BE2C (cell line): ENCODE results near the gene ADGRD1.
"Not testable (repeated sequence)": the region's sequence is repeated elsewhere in the genome, so short reads cannot be mapped to it uniquely, and the experiment has no call there.

Experiments used
- DNase-seq: peaks from one replicate; pipeline ENCODE4 v3.0.0-alpha.2; 2020
- H3K27me3 ChIP-seq: fragments of 250-450 bp; sonication (Bioruptor Pico); 2 replicates; pipeline ENCODE4 v1.5.1; 2020; ENCODE audit warnings: mild to moderate bottlenecking
- H3K36me3 ChIP-seq: fragments of 250-450 bp; sonication (Bioruptor Pico); 2 replicates; pipeline ENCODE4 v1.5.1; 2020; ENCODE audit warnings: mild to moderate bottlenecking
- H3K4me1 ChIP-seq: fragments of 250-450 bp; sonication (Bioruptor Pico); 2 replicates; pipeline ENCODE4 v1.5.1; 2020
- H3K4me3 ChIP-seq: 2 replicates; pipeline ENCODE4 v1.5.1; 2011; ENCODE audit warnings: low read depth, low read length
- H3K9me3 ChIP-seq: fragments of 250-450 bp; sonication (Bioruptor Pico); 2 replicates; pipeline ENCODE4 v1.5.1; 2020
- CTCF ChIP-seq: IDR thresholded peaks from 2 replicates; pipeline ENCODE4 v1.5.1; 2012; ENCODE audit warnings: mild to moderate bottlenecking, low read depth, low read length

Gene ADGRD1

DNA sequence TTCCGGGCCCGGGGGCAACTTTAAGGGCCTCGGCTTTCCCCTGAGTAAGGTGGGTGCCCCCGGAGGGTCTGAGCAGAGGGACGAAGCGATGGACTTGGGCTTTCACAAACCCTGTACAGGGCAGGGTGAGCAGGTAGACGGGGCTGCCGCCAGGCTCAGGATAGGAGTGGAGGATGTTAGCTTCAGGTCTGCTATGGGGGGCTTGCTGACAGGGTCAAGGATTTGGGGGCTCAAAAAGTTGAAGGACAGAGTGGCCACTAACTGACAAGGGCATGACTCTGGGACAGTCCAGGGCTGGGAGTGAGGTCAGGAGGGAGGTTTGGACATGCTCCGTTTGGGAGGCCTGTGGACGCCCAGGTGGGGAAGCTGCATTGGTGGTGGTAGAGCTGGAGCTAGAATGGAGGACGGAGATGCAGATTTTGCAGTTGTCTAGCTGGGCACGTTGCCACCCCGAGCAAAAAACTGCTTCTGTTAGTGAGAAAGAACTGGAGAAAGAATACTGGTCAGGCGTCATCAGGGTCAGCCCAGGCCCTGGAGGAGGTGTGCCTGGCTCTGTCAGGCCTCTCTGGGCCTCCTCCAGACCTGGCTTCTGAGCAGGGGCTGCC, 113.3 kb downstream of the ADGRD1 start:
- Histone ChIP-seq H3K9me3 (no peaks in the 10 kb centered on the region), H3K4me1 (no peaks in the 10 kb centered on the region), H3K27me3 (peaks cover 8% of the 10 kb centered on the region), H3K36me3 (no peaks in the 10 kb centered on the region), H3K4me3 (no peak overlapping the region)
- DNase-seq: no peak
- no peak for TF ChIP-seq CTCF

DNA sequence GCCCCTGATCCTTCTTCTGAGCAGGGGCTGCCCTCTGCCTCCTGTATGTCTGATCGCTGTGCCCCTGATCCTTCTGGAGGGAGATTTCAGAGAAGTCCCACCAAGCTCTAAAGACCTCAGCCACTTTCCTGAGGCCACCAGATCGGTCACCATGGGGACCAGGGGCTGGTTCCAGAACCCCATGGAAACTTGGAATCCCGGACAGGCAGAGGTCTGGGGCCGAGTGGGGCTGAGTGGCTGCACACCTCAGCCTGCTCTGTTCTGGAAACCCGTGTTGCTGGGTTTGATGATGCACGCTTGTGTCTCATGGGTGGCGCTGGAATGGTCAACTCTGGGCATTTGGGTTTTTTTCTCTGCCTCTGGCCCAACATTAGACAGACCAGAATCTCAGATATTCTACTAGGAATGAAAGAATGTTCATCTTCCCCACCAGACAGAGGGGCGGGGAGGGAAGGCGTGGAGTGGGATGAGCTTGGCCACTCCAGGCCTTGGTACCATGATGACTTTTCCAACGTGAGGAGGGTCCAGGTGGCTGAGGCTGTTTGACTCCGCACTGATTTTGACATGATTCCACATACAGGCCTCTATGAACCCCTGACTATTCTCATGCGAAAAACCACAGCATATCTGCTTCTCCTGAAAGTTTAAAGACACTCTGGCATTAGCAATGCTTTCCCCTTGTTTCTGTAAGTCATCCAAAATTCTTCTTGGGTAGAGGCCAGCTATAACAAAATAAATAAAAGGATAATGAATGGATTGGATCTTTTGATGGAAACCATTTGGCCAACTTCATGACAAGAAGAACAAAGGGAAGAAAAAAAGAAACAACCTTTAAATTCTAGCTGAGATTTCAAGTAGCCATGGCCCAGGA, 114.5 kb downstream of the ADGRD1 start:
- no peak for DNase-seq
- Histone ChIP-seq H3K27me3 (peaks cover 8% of the 10 kb centered on the region; the same call in 1 of the 2 replicates), H3K4me3 (no peak overlapping the region), H3K4me1 (no peaks in the 10 kb centered on the region), H3K36me3 (no peaks in the 10 kb centered on the region), H3K9me3 (no peaks in the 10 kb centered on the region)
- no peak for TF ChIP-seq CTCF

DNA sequence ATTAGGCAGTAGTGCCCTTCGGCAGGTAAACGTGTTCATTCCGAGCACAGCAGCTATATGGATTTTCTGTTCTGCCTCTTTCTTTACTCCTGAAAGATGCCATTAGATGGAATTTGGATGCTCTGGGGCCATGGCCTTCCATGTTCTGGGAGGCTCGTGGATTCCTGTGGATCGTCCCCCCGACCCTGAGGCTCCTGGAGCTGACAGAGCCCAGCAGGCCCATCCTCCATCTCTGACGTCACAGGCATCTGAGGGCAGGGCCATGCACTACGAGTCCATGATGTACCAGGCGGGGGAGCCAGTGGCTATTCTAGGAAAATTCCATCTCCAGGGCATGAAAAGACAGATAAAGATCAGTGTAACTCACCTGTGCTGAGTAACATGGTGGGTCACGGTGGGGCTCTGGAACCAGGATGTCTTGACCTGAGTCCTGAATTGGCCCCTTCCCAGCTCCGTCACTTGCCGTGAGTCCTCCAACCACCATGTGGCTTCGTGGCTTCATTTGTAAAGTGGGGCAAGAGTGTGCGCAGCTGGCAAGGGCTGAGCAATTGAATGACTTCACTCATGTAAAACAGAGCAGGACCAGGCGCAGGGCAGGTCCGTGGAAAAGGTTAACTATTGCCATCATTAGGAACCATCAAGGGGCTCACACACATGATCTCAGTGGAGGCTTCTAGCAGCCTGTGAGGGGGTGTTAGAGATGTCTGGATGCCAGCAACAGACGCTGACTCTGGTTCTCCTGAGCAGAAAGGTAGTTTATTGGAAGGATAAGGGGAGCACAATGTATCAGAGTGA, 115.4 kb downstream of the ADGRD1 start:
- not testable (repeated sequence) for H3K9me3 ChIP-seq, H3K4me3 ChIP-seq, H3K27me3 ChIP-seq, DNase-seq, H3K36me3 ChIP-seq, H3K4me1 ChIP-seq

DNA sequence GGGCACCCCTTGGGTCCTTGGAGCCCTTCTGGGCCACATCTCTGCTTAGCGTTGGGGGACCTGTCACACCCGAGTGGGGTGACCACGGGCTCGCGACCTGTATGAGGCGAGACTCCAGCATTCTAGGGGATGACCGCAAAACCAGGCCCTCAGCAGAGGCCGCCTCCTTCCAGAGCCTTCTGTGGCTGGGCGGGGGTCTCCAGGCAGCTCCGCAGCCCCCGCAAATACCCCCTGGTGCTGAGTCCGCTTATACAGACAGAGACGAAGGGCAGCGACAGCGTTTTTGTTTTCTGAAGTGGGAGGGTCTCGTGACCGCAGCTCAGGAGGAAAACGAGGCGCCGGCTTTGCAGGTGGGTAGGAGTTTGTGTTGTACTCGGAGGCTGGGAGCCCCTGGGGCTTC, 116.4 kb downstream of the ADGRD1 start:
- not testable (repeated sequence) for H3K9me3 ChIP-seq, H3K27me3 ChIP-seq, H3K36me3 ChIP-seq, H3K4me1 ChIP-seq, H3K4me3 ChIP-seq, DNase-seq

- H3K27me3 ChIP-seq: not testable (repeated sequence)
Observed at GRCh38 chr12:131070668-131071067, 117.0 kb downstream of the ADGRD1 start.

GRCh38 chr12:131071234-131071820, 117.6 kb downstream of the ADGRD1 start:
- not testable (repeated sequence) for H3K4me3 ChIP-seq, H3K36me3 ChIP-seq, H3K9me3 ChIP-seq, H3K4me1 ChIP-seq, H3K27me3 ChIP-seq, DNase-seq

More at GRCh38 chr12:131070668-131071067, 117.0 kb downstream of the ADGRD1 start:
- H3K9me3 ChIP-seq, H3K4me3 ChIP-seq, DNase-seq, H3K36me3 ChIP-seq, H3K4me1 ChIP-seq: not testable (repeated sequence)

DNA sequence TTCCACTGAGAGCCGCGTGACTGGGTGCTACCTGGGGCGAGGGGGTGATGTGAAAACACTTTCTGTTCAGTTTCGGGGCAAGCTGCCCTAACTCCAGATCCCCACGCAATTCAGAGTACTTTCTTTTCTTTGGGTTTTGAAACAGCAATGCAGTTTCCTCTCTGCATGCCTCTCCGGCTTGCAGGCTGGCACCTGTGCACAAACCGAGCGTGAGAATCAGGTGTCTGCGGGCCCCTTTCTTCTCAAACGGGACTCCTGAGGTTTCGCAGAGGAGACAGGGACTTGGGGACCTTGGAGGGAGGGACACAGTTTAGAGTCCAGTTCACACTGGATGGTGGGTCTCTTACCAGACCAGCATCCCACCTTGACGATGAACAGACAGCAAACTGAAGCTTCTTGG, 118.2 kb downstream of the ADGRD1 start:
- not testable (repeated sequence) for DNase-seq, H3K9me3 ChIP-seq, H3K27me3 ChIP-seq, H3K4me1 ChIP-seq, H3K36me3 ChIP-seq, H3K4me3 ChIP-seq

DNA sequence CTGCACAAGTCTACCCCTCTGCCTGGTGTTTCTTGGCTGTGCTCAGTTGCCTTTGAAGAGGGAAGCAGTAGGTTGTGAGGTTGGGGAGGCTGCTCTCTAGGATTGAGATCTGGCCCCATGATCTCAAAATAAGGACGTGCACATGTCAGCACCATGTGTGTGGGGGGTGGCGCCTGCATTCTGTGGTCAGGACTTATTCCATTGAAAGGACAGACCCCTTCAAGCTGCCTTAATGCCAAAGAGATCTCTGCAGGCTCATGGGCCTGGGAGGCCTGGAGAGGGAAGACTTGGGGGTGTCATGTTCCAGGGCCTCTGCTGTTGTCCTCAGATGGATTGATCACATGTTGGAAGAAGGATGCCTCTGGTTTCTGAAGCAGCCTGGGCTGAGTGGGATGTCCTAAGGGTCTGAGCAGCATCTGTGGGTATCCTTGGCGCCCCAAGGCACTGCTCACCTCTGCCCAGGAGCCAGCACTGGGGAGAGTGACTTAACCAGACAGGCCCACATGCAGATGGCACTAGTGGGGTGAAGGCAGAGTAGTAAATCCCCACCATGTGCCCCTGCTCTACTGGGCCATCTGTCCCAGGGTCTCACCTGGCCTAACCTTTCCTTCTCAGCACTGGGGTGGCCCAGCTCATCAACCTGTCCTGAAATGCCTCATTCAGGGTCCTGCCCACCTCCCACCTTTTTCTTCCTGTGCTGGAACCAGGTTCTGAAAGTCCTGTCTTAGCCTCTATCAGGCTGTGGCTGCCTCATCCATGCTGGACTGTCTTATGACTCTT, 118.9 kb downstream of the ADGRD1 start:
- Histone ChIP-seq H3K4me3 (no peak overlapping the region), H3K4me1 (no peaks in the 10 kb centered on the region), H3K27me3 (no peaks in the 10 kb centered on the region; the same call in 1 of the 2 replicates), H3K36me3 (no peaks in the 10 kb centered on the region), H3K9me3 (no peaks in the 10 kb centered on the region)
- no peak for DNase-seq
- no peak for TF ChIP-seq CTCF
